K562 (cell line): ENCODE data around the gene SHISA8. TPM values are rescaled to one million over a fixed set of nuclear protein-coding genes. Genes with fewer than 3 reads are reported as not detected.

ENCODE experiments used
- CREM ChIP-seq: IDR thresholded peaks from 2 replicates; pipeline ENCODE4 v1.6.1; 2014; ENCODE audit warnings: antibody characterized with exemption, low read depth
- E2F6 ChIP-seq, 2 experiments: IDR thresholded peaks; 2 replicates each; pipeline ENCODE4 v1.6.1; 2011; ENCODE audit warnings: borderline replicate concordance in 1 of 2, control low read depth in 1 of 2, low read depth in 1 of 2, low read length in 1 of 2, mild to moderate bottlenecking in 1 of 2, mixed read lengths in 1 of 2, moderate library complexity in 1 of 2; ENCODE audit not compliant: insufficient read depth in 1 of 2, insufficient read length in 1 of 2, poor library complexity in 1 of 2, severe bottlenecking in 1 of 2; ENCODE audit errors: extremely low read depth in 1 of 2
- ELF1 ChIP-seq: fragments of 200-800 bp; sonication (Bioruptor generic); IDR thresholded peaks from 2 replicates; pipeline ENCODE4 v1.6.1; 2016; ENCODE audit warnings: missing genetic modification characterization, missing compliant biosample characterization
- HEY1 ChIP-seq: fragments of 250-450 bp; sonication (Bioruptor Pico); IDR thresholded peaks from 2 replicates; pipeline ENCODE4 v1.5.0; 2020; ENCODE audit warnings: mild to moderate bottlenecking, moderate library complexity, borderline replicate concordance
- MITF ChIP-seq: IDR thresholded peaks from 2 replicates; pipeline ENCODE4 v1.6.1; 2014; ENCODE audit warnings: antibody characterized with exemption
- MYNN ChIP-seq, 2 experiments: sonication (generic); formaldehyde crosslinking in 1 of 2; IDR thresholded peaks; 2 replicates each; pipeline versions ENCODE4 v1.5.0 to v1.6.1; 2016 to 2020; ENCODE audit warnings: antibody characterized with exemption in 1 of 2, missing genetic modification reagents in 1 of 2
- PHB2 ChIP-seq: fragments of 450-650 bp; IDR thresholded peaks from 2 replicates; pipeline ENCODE4 v1.6.1; 2017; ENCODE audit warnings: low read depth
- RB1 ChIP-seq: fragments of 450-650 bp; IDR thresholded peaks from 2 replicates; pipeline ENCODE4 v1.6.1; 2017; ENCODE audit warnings: low read depth, mild to moderate bottlenecking
- REST ChIP-seq, 2 experiments: fragments of 450-650 bp; formaldehyde crosslinking in 1 of 2; IDR thresholded peaks; 2 replicates each; pipeline versions ENCODE4 v1.4.0 to v1.6.1; 2014 to 2020; ENCODE audit warnings: mild to moderate bottlenecking in 2 of 2, borderline replicate concordance in 1 of 2, low read depth in 1 of 2
- SAFB2 ChIP-seq: fragments of 200-400 bp; formaldehyde crosslinking; IDR thresholded peaks from 2 replicates; pipeline ENCODE4 v1.6.1; 2018; ENCODE audit warnings: borderline replicate concordance, low read length, low read depth, moderate library complexity; ENCODE audit not compliant: severe bottlenecking
- SMC3 ChIP-seq: conservative IDR thresholded peaks from 2 replicates; pipeline ENCODE4 v1.6.1; 2011; ENCODE audit warnings: low read depth, low read length, improper control_type of control experiment; ENCODE audit not compliant: insufficient read depth
- TFAP4 ChIP-seq: sonication (generic); formaldehyde crosslinking; IDR thresholded peaks from 2 replicates; pipeline ENCODE4 v1.8.0; 2022; ENCODE audit warnings: missing genetic modification reagents, mild to moderate bottlenecking, moderate library complexity, borderline replicate concordance
- polyA plus RNA-seq, 8 experiments: library from polyadenylated mRNA; depleted of rRNA in 4 of 8; stranded (reverse) in 5 of 8; unstranded in 3 of 8; fragments of >200 nt; fragmentation: Nextera tagmentation in 2 of 8; fragmentation: Illumina TruSeq in 1 of 8; extraction: Ambion mirVana in 2 of 8; extraction: Trizol in 1 of 8; gene quantifications; 2 replicates each; pipeline versions ENCODE4 v1.2.1 to v1.2.3, GENCODE V29; 2011 to 2014; ENCODE audit warnings: inconsistent platforms in 1 of 8, missing spikeins in 1 of 8
- total RNA-seq, 7 experiments: library from RNA; depleted of rRNA in 6 of 7; stranded (reverse); fragments of >200 nt in 6 of 7; fragmentation: Illumina TruSeq in 2 of 7; extraction: Trizol in 2 of 7; gene quantifications; 2 replicates each; pipeline versions ENCODE4 v1.2.1 to v1.2.3, GENCODE V29; 2011 to 2021; ENCODE audit warnings: low replicate concordance in 1 of 7

The SHISA8 gene
- total and polyA plus RNA-seq, 9 of the 15 experiments (the other 6 are each of a cell fraction or from before 2014, with no cell fraction given) = 0.07 to 3.3 (median 1.1) TPM; not detected in 4

GRCh38 chr22:41940832-41941765, 26.2 kb upstream of the SHISA8 start (continued):
- TF ChIP-seq SAFB2 (no peak), RB1 (0 out of 2 replicates have a peak, but pooled peaks have one; percentile 39), ELF1 (peak; percentile 45; the same call in 1 of the 2 replicates), E2F6 (IDR thresholded peaks at IDR 0.05; ENCODE audit: borderline replicate concordance in 1 of 2, extremely low read depth in 1 of 2, insufficient read depth in 1 of 2, insufficient read length in 1 of 2, low read depth in 1 of 2, low read length in 1 of 2, poor library complexity in 1 of 2, severe bottlenecking in 1 of 2) (peak; percentile 22 to 51), MYNN (IDR thresholded peaks at IDR 0.05) (0 out of 2 replicates have a peak, but pooled peaks have one; percentile 14), MYNN (CRISPR knock-in tag; IDR thresholded peaks at IDR 0.05) (no peak), MITF (no peak), REST (IDR thresholded peaks at IDR 0.05; ENCODE audit: borderline replicate concordance) (peak; percentile 72; the same call in 1 of the 2 replicates), REST (CRISPR knock-in tag; IDR thresholded peaks at IDR 0.05; ENCODE audit: low read depth) (no peak), SMC3 (peak; percentile 61), CREM (0 out of 2 replicates have a peak, but pooled peaks have one; percentile 17), TFAP4 (CRISPR knock-in tag) (0 out of 2 replicates have a peak, but pooled peaks have one; percentile 30), HEY1 (CRISPR knock-in tag) (no peak), PHB2 (no peak)
